Measurements from ENCODE around the gene TMEM86B. TPM values are rescaled to one million over a fixed set of nuclear protein-coding genes. Genes with fewer than 3 reads are reported as not detected.

The TMEM86B gene
- total RNA-seq, 1 experiment from 2014 or later: 21.2 TPM

GRCh38 chr19:55250262-55251036 is 21.9 kb upstream of the TMEM86B start:
- Mint-ChIP-seq H3K36me3 (ENCODE audit: insufficient read depth, unreplicated experiment) (peaks cover 19% of the 10 kb centered on the region), H3K4me1 (ENCODE audit: low read depth, unreplicated experiment) (peaks cover 5% of the 10 kb centered on the region), H3K4me3 (ENCODE audit: unreplicated experiment) (no peak overlapping the region), H3K27ac (ENCODE audit: unreplicated experiment) (no peak overlapping the region), H3K9me3 (ENCODE audit: unreplicated experiment) (no peaks in the 10 kb centered on the region), H3K27me3 (ENCODE audit: insufficient read depth, unreplicated experiment) (no peaks in the 10 kb centered on the region)
- Histone ChIP-seq H3K27me3 (replicated peaks; ENCODE audit: control insufficient read depth, insufficient read depth, low read length) (no peaks in the 10 kb centered on the region), H3K36me3 (ENCODE audit: control insufficient read depth, insufficient read depth, low read length) (peaks cover 4% of the 10 kb centered on the region), H3K9me3 (no peaks in the 10 kb centered on the region), H3K4me1 (no peaks in the 10 kb centered on the region), H3K4me3 (ENCODE audit: low read depth, low read length) (no peak overlapping the region)
- no peak for TF ChIP-seq CTCF (IDR thresholded peaks at IDR 0.05; ENCODE audit: insufficient read depth in 1 of 2, low read depth in 1 of 2, low read length in 1 of 2, severe bottlenecking in 1 of 2, unreplicated experiment in 1 of 2)
- POLR2A ChIA-PET: no interaction called here
- intact Hi-C loops (cut with micrococcal nuclease; ENCODE audit: unreplicated experiment): no loop called here
- CTCF ChIA-PET: interaction anchor here (0.6 kb wide), 1 partner anchor 143 kb away, joined by 6 read pairs; no protein-coding TSS in a partner anchor
- no peak for DNase-seq
- BruUV-seq (replicated peaks): no TSS peak

- TF ChIP-seq CTCF (IDR thresholded peaks at IDR 0.05; ENCODE audit: insufficient read depth in 1 of 2, low read depth in 1 of 2, low read length in 1 of 2, severe bottlenecking in 1 of 2, unreplicated experiment in 1 of 2): no peak
- ChIA-PET CTCF (no interaction called here), POLR2A (no interaction called here)
- no TSS peak for BruUV-seq (replicated peaks)
- H3K4me3 ChIP-seq (ENCODE audit: low read depth, low read length): no peak overlapping the region
- peaks cover 5% of the 10 kb centered on the region for H3K36me3 ChIP-seq (ENCODE audit: control insufficient read depth, insufficient read depth, low read length)
- no peaks in the 10 kb centered on the region for H3K27me3 ChIP-seq (replicated peaks; ENCODE audit: control insufficient read depth, insufficient read depth, low read length)
- H3K9me3 Mint-ChIP-seq (ENCODE audit: unreplicated experiment): no peaks in the 10 kb centered on the region
- H3K36me3 Mint-ChIP-seq (ENCODE audit: insufficient read depth, unreplicated experiment): peaks cover 25% of the 10 kb centered on the region
- H3K4me1 ChIP-seq: no peaks in the 10 kb centered on the region
- H3K4me1 Mint-ChIP-seq (ENCODE audit: low read depth, unreplicated experiment): peaks cover 5% of the 10 kb centered on the region
- H3K4me3 Mint-ChIP-seq (ENCODE audit: unreplicated experiment): no peak overlapping the region
- intact Hi-C loops (cut with micrococcal nuclease; ENCODE audit: unreplicated experiment): no loop called here
- H3K9me3 ChIP-seq: no peaks in the 10 kb centered on the region
- no peak for DNase-seq
- no peak overlapping the region for H3K27ac Mint-ChIP-seq (ENCODE audit: unreplicated experiment)
- H3K27me3 Mint-ChIP-seq (ENCODE audit: insufficient read depth, unreplicated experiment): no peaks in the 10 kb centered on the region
Measured at GRCh38 chr19:55249841-55250240, 21.3 kb upstream of the TMEM86B start.

DNA sequence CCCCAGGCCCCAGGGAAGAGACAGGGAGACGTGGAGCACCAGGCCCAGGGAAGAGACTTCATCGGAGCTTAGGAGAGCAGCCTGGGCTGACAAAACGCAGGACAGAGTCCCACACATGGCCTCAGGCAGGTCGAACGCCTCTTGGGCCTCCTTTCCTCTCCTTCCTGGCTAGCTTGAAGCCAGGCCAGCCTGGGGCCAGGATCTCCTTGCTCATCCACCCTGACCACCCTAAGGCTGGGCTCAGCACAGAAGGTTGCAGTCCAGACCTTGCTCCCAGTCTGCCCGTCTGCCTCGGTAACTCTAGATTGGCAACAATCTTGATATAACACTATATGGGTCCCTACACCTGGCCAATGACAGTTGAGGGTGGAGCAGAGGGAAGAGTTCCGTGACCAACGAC is 20.1 kb upstream of the TMEM86B start:
- no peak for DNase-seq
- H3K4me1 Mint-ChIP-seq (ENCODE audit: low read depth, unreplicated experiment): peaks cover 5% of the 10 kb centered on the region
- Histone ChIP-seq H3K9me3 (no peaks in the 10 kb centered on the region), H3K27me3 (replicated peaks; ENCODE audit: control insufficient read depth, insufficient read depth, low read length) (no peaks in the 10 kb centered on the region), H3K36me3 (ENCODE audit: control insufficient read depth, insufficient read depth, low read length) (peaks cover 5% of the 10 kb centered on the region), H3K4me3 (ENCODE audit: low read depth, low read length) (no peak overlapping the region), H3K4me1 (no peaks in the 10 kb centered on the region)
- intact Hi-C loops (cut with micrococcal nuclease; ENCODE audit: unreplicated experiment): no loop called here
- no peaks in the 10 kb centered on the region for H3K9me3 Mint-ChIP-seq (ENCODE audit: unreplicated experiment)
- TF ChIP-seq CTCF (IDR thresholded peaks at IDR 0.05; ENCODE audit: insufficient read depth in 1 of 2, low read depth in 1 of 2, low read length in 1 of 2, severe bottlenecking in 1 of 2, unreplicated experiment in 1 of 2): no peak
- no TSS peak for BruUV-seq (replicated peaks)
- H3K27ac Mint-ChIP-seq (ENCODE audit: unreplicated experiment): no peak overlapping the region
- ChIA-PET CTCF (no interaction called here), POLR2A (no interaction called here)
- peaks cover 34% of the 10 kb centered on the region for H3K36me3 Mint-ChIP-seq (ENCODE audit: insufficient read depth, unreplicated experiment)
- no peak overlapping the region for H3K4me3 Mint-ChIP-seq (ENCODE audit: unreplicated experiment)
- H3K27me3 Mint-ChIP-seq (ENCODE audit: insufficient read depth, unreplicated experiment): no peaks in the 10 kb centered on the region

All from Caco-2 (cell line).